Measurements from ENCODE around the gene RGS12.

Gene RGS12

GRCh38 chr4:3280466-3280865 is 12.4 kb upstream of the RGS12 start:
- DNase-seq = no peak

- no peak for DNase-seq
Measured at GRCh38 chr4:3283483-3283882, 9.3 kb upstream of the RGS12 start.

- DNase-seq = no peak
Measured at GRCh38 chr4:3283916-3284315, 8.9 kb upstream of the RGS12 start.

GRCh38 chr4:3284734-3285557 is 7.9 kb upstream of the RGS12 start:
- no peak for DNase-seq

- peak; percentile 47 for DNase-seq
Measured at GRCh38 chr4:3285558-3286334, 7.1 kb upstream of the RGS12 start.

GRCh38 chr4:3286335-3287175 is 6.3 kb upstream of the RGS12 start:
- DNase-seq = no peak

- DNase-seq = no peak
Measured at GRCh38 chr4:3287271-3287971, 5.4 kb upstream of the RGS12 start.

- DNase-seq = no peak
Measured at GRCh38 chr4:3287972-3288570, 4.8 kb upstream of the RGS12 start.

- no peak for DNase-seq
Measured at GRCh38 chr4:3288571-3289094, 4.2 kb upstream of the RGS12 start.

- DNase-seq = no peak
Measured at GRCh38 chr4:3290476-3290875, 2.3 kb upstream of the RGS12 start.

GRCh38 chr4:3290889-3291321 is 1.9 kb upstream of the RGS12 start:
- no peak for DNase-seq

- DNase-seq = no peak
Measured at GRCh38 chr4:3291411-3291968, 1.3 kb upstream of the RGS12 start.

- DNase-seq = peak; percentile 52
Measured at GRCh38 chr4:3291969-3292570, 751 bp upstream of the RGS12 start.

GRCh38 chr4:3293401-3294391 is 875 bp downstream of the RGS12 start:
- DNase-seq = no peak

- DNase-seq = no peak
Measured at GRCh38 chr4:3294401-3295241, 1.8 kb downstream of the RGS12 start.

- no peak for DNase-seq
Measured at GRCh38 chr4:3295837-3296624, 3.2 kb downstream of the RGS12 start.

- no peak for DNase-seq
Measured at GRCh38 chr4:3296651-3297050, 3.8 kb downstream of the RGS12 start.
